Anterior cingulate cortex (tissue), 58 donors: ENCODE results near the gene PTK6.
"Not testable (repeated sequence)": the region's sequence is repeated elsewhere in the genome, so short reads cannot be mapped to it uniquely, and the experiment has no call there.

Experiments
- DNase-seq, 58 donors: peaks; one replicate each; lab custom pipeline; 2025; lab: John Stamatoyannopoulos, UW

Gene PTK6

GRCh38 chr20:63486300-63486855 lies 50.8 kb downstream of the PTK6 start:
- DNase-seq, result no peak

- no peak for DNase-seq
Measured at GRCh38 chr20:63484651-63485403, 52.3 kb downstream of the PTK6 start.

GRCh38 chr20:63484236-63484635 lies 52.9 kb downstream of the PTK6 start:
- no peak for DNase-seq

- DNase-seq, result no peak
Measured at GRCh38 chr20:63483834-63484233, 53.3 kb downstream of the PTK6 start.

GRCh38 chr20:63482021-63482587 lies 55.1 kb downstream of the PTK6 start:
- DNase-seq, result no peak

- DNase-seq, result no peak
Measured at GRCh38 chr20:63481503-63481902, 55.7 kb downstream of the PTK6 start.

GRCh38 chr20:63479695-63480419 lies 57.3 kb downstream of the PTK6 start:
- not testable (repeated sequence) for DNase-seq

- DNase-seq, result no peak
Measured at GRCh38 chr20:63478346-63479302, 58.6 kb downstream of the PTK6 start.
